ENCODE results near the gene RUBCN.
"Not testable (repeated sequence)": the region's sequence is repeated elsewhere in the genome, so short reads cannot be mapped to it uniquely, and the experiment has no call there.

Gene RUBCN

DNA sequence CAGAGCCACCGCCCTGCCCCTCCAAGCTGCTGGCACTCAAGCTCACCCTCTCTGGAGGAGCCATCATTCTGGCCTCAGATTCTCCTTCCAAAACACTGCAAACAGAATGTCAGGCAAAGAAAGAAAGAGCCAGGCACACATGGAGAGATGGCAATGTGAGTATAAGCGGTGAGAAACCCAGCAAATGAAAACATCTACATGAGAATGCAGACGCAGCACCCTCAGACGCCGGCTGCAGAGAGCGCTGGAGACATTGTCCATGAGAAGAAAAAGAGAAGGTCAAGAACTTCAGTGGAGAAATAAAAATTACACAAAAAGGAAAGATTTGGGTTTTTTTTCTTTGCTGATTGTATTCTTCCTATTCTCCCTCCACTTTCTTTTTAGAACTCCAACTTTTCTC is 74.4 kb downstream of the RUBCN start:
- not testable (repeated sequence) for H4K12ac ChIP-seq (ENCODE audit: low read depth, low read length); H2BK120ac ChIP-seq (ENCODE audit: insufficient read depth, low read length, poor library complexity); H3K9me3 ChIP-seq (ENCODE audit: insufficient read depth, low read depth, low read length); H3K18ac ChIP-seq (ENCODE audit: low read length); H4K8ac ChIP-seq (ENCODE audit: low read depth, low read length); H2AFZ ChIP-seq (ENCODE audit: insufficient read depth, low read length, poor library complexity); H2BK12ac ChIP-seq (ENCODE audit: low read length); H2BK5ac ChIP-seq (ENCODE audit: low read depth, low read length, poor library complexity); H3K14ac ChIP-seq (ENCODE audit: low read length); H3K4me2 ChIP-seq (ENCODE audit: low read length); H3K4ac ChIP-seq (ENCODE audit: low read depth, low read length); H2AK5ac ChIP-seq (ENCODE audit: low read length); H3K79me2 ChIP-seq (ENCODE audit: control insufficient read depth, insufficient read depth, low read length, poor library complexity); H4K91ac ChIP-seq (ENCODE audit: low read depth, low read length); H3K4me3 ChIP-seq (ENCODE audit: low read depth, low read length); H3K27me3 ChIP-seq (ENCODE audit: insufficient read depth, low read length); H3K23ac ChIP-seq (ENCODE audit: low read length); H3K36me3 ChIP-seq (ENCODE audit: control insufficient read depth in 1 of 2, insufficient read depth in 2 of 2, low read length in 2 of 2); H3K4me1 ChIP-seq (ENCODE audit: control insufficient read depth in 1 of 2, insufficient read depth in 2 of 2, low read length in 2 of 2); H3K79me1 ChIP-seq (ENCODE audit: low read length); DNase-seq; H3K9ac ChIP-seq (ENCODE audit: low read length); H3K27ac ChIP-seq (ENCODE audit: low read depth, low read length)
- no CpG with 5 or more reads among the region's 6 CpGs for WGBS (ENCODE audit: extremely low coverage, insufficient coverage, insufficient read length)

DNA sequence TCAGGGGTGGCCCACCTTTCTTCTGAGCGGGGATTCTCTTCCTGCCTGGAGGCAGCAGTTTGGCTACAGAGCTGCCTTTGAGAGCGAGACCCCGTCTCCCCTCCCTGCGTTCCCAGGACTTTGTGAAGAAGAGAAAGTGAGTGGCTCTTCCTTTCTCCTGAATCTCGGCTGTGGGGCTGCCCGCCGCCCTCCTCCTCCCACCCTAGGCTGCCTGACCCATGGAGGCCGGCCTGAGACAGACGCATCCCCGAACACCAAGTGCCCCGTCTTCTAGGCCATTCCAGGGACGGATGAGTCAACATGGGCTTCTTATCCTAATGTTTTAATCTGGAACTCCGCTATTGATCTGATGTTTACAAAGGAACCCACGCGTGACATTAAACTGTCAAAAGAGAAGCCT is 74.8 kb downstream of the RUBCN start:
- H3K4me1 ChIP-seq (ENCODE audit: control insufficient read depth in 1 of 2, insufficient read depth in 2 of 2, low read length in 2 of 2); H2BK120ac ChIP-seq (ENCODE audit: insufficient read depth, low read length, poor library complexity); H2AFZ ChIP-seq (ENCODE audit: insufficient read depth, low read length, poor library complexity); H2BK12ac ChIP-seq (ENCODE audit: low read length); H2AK5ac ChIP-seq (ENCODE audit: low read length); H3K14ac ChIP-seq (ENCODE audit: low read length); H3K4me2 ChIP-seq (ENCODE audit: low read length); H3K4ac ChIP-seq (ENCODE audit: low read depth, low read length); H3K79me2 ChIP-seq (ENCODE audit: control insufficient read depth, insufficient read depth, low read length, poor library complexity); H3K36me3 ChIP-seq (ENCODE audit: control insufficient read depth in 1 of 2, insufficient read depth in 2 of 2, low read length in 2 of 2); H4K91ac ChIP-seq (ENCODE audit: low read depth, low read length); H2BK5ac ChIP-seq (ENCODE audit: low read depth, low read length, poor library complexity); H3K9ac ChIP-seq (ENCODE audit: low read length); H3K9me3 ChIP-seq (ENCODE audit: insufficient read depth, low read depth, low read length); DNase-seq; H3K79me1 ChIP-seq (ENCODE audit: low read length); H3K27ac ChIP-seq (ENCODE audit: low read depth, low read length); H3K27me3 ChIP-seq (ENCODE audit: insufficient read depth, low read length); H4K12ac ChIP-seq (ENCODE audit: low read depth, low read length); H3K18ac ChIP-seq (ENCODE audit: low read length); H3K4me3 ChIP-seq (ENCODE audit: low read depth, low read length); H3K23ac ChIP-seq (ENCODE audit: low read length); H4K8ac ChIP-seq (ENCODE audit: low read depth, low read length): not testable (repeated sequence)
- no CpG with 5 or more reads among the region's 15 CpGs for WGBS (ENCODE audit: extremely low coverage, insufficient coverage, insufficient read length)

DNA sequence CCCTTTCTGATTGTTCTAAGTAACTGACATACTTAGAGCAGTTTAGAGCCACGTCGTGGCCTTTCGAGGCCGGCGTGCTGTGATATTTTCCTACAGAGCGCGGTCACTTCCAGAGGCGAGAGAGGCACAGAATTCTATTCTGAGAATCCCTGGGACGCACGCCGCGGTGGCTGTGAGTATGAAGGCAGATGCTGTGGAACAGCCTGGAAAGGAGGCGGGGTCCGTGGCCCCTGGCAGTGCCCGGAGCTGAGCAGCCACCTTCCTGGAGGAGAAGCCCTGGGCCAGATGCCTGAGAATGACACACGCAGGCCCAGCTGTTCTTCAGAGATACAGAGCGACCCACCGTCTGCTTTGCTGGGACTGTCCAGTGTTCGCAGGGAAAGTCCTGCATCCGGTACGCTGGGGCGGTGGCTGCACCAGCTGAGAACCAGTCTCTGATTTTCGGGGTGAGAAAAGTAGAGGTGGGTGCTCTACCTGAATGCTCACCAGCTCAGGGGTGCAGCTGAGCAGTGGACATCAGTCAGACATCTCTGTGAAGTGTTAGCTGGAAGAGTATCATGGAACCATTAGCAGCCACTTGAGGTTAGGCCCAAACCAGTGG is 75.4 kb downstream of the RUBCN start:
- H3K14ac ChIP-seq (ENCODE audit: low read length); H3K36me3 ChIP-seq (ENCODE audit: control insufficient read depth in 1 of 2, insufficient read depth in 2 of 2, low read length in 2 of 2): not testable (repeated sequence)
- WGBS (ENCODE audit: extremely low coverage, insufficient coverage, insufficient read length) = no CpG with 5 or more reads among the region's 23 CpGs

DNA sequence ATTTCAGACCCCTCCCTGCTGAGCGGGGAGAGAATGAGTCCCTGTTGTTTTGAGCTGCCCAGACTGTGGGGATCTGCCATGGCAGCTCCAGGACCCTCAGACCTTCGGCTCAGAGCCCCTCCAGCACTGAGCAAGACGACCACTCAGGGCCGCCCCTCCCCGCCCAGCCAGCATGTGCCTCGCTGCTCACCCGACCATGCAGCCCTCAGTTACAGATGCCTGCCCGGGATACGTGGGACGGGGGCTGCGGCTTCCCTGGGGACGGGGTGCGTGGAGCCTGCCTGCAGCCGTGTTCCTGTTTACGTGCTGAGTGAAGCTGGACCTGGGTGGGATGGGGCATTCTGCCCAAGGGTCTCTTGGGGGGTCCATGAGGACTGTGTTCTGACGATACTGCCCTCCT is 77.0 kb downstream of the RUBCN start:
- not testable (repeated sequence) for H3K36me3 ChIP-seq (ENCODE audit: control insufficient read depth in 1 of 2, insufficient read depth in 2 of 2, low read length in 2 of 2); H2AFZ ChIP-seq (ENCODE audit: insufficient read depth, low read length, poor library complexity); H3K4me2 ChIP-seq (ENCODE audit: low read length); H2AK5ac ChIP-seq (ENCODE audit: low read length); H2BK120ac ChIP-seq (ENCODE audit: insufficient read depth, low read length, poor library complexity); H2BK5ac ChIP-seq (ENCODE audit: low read depth, low read length, poor library complexity); H3K9ac ChIP-seq (ENCODE audit: low read length); H3K23ac ChIP-seq (ENCODE audit: low read length); H2BK12ac ChIP-seq (ENCODE audit: low read length); H3K4me1 ChIP-seq (ENCODE audit: control insufficient read depth in 1 of 2, insufficient read depth in 2 of 2, low read length in 2 of 2); H3K79me2 ChIP-seq (ENCODE audit: control insufficient read depth, insufficient read depth, low read length, poor library complexity); H4K91ac ChIP-seq (ENCODE audit: low read depth, low read length); H3K79me1 ChIP-seq (ENCODE audit: low read length); H3K27me3 ChIP-seq (ENCODE audit: insufficient read depth, low read length); H3K4ac ChIP-seq (ENCODE audit: low read depth, low read length); H3K9me3 ChIP-seq (ENCODE audit: insufficient read depth, low read depth, low read length); H3K14ac ChIP-seq (ENCODE audit: low read length); H4K12ac ChIP-seq (ENCODE audit: low read depth, low read length); H3K4me3 ChIP-seq (ENCODE audit: low read depth, low read length); H3K18ac ChIP-seq (ENCODE audit: low read length); H4K8ac ChIP-seq (ENCODE audit: low read depth, low read length); DNase-seq; H3K27ac ChIP-seq (ENCODE audit: low read depth, low read length)
- no CpG with 5 or more reads among the region's 16 CpGs for WGBS (ENCODE audit: extremely low coverage, insufficient coverage, insufficient read length)

More for the DNA sequence above, 75.4 kb downstream of the RUBCN start:
- not testable (repeated sequence) for H4K8ac ChIP-seq (ENCODE audit: low read depth, low read length); H2BK12ac ChIP-seq (ENCODE audit: low read length); DNase-seq; H3K79me2 ChIP-seq (ENCODE audit: control insufficient read depth, insufficient read depth, low read length, poor library complexity); H4K12ac ChIP-seq (ENCODE audit: low read depth, low read length); H3K18ac ChIP-seq (ENCODE audit: low read length); H3K4me2 ChIP-seq (ENCODE audit: low read length); H3K9ac ChIP-seq (ENCODE audit: low read length); H3K27ac ChIP-seq (ENCODE audit: low read depth, low read length); H3K27me3 ChIP-seq (ENCODE audit: insufficient read depth, low read length); H2BK120ac ChIP-seq (ENCODE audit: insufficient read depth, low read length, poor library complexity); H3K9me3 ChIP-seq (ENCODE audit: insufficient read depth, low read depth, low read length); H2BK5ac ChIP-seq (ENCODE audit: low read depth, low read length, poor library complexity); H2AK5ac ChIP-seq (ENCODE audit: low read length); H3K4me3 ChIP-seq (ENCODE audit: low read depth, low read length); H4K91ac ChIP-seq (ENCODE audit: low read depth, low read length); H3K23ac ChIP-seq (ENCODE audit: low read length); H3K4ac ChIP-seq (ENCODE audit: low read depth, low read length); H3K4me1 ChIP-seq (ENCODE audit: control insufficient read depth in 1 of 2, insufficient read depth in 2 of 2, low read length in 2 of 2); H3K79me1 ChIP-seq (ENCODE audit: low read length); H2AFZ ChIP-seq (ENCODE audit: insufficient read depth, low read length, poor library complexity)
